HepG2 (cell line): ENCODE results near the gene ITPR1.

ENCODE experiments used
- CTCF ChIP-seq: sonication (generic); formaldehyde crosslinking; IDR thresholded peaks from 2 replicates; pipeline ENCODE4 v1.5.0; 2020; ENCODE audit warnings: mild to moderate bottlenecking, missing genetic modification reagents, moderate library complexity
- FIP1L1 ChIP-seq: fragments of 200-400 bp; formaldehyde crosslinking; IDR thresholded peaks from 2 replicates; pipeline ENCODE4 v1.6.1; 2018; ENCODE audit warnings: low read depth, mild to moderate bottlenecking, low read length, moderate library complexity, borderline replicate concordance; ENCODE audit not compliant: insufficient read depth
- MAFK ChIP-seq, 2 experiments: IDR thresholded peaks in 1 of 2; conservative IDR thresholded peaks in 1 of 2; 2 replicates each; pipeline ENCODE4 v1.6.1; 2011; ENCODE audit warnings: improper control_type of control experiment in 2 of 2, low read length in 2 of 2
- TAF1 ChIP-seq: sonication (generic); formaldehyde crosslinking; IDR thresholded peaks from 2 replicates; pipeline ENCODE4 v1.4.0; 2020; ENCODE audit warnings: missing genetic modification reagents
- YY1 ChIP-seq: IDR thresholded peaks from 2 replicates; pipeline ENCODE4 v1.6.1; 2011; ENCODE audit warnings: low read length, low read depth, moderate library complexity, mild to moderate bottlenecking; ENCODE audit not compliant: insufficient read depth, insufficient replicate concordance
- ZBTB40 ChIP-seq, 2 experiments: fragments of 450-650 bp in 1 of 2; sonication (generic) in 1 of 2; formaldehyde crosslinking in 1 of 2; IDR thresholded peaks; 2 replicates each; pipeline versions ENCODE4 v1.6.1 to v1.8.0; 2016 to 2022; ENCODE audit warnings: antibody characterized with exemption in 1 of 2, mild to moderate bottlenecking in 1 of 2, missing genetic modification reagents in 1 of 2
- ZFP36 ChIP-seq: fragments of 150-350 bp; IDR thresholded peaks from 2 replicates; pipeline ENCODE4 v1.6.1; 2018; ENCODE audit warnings: borderline replicate concordance, low read length, low read depth; ENCODE audit not compliant: partially characterized antibody
- ZKSCAN8 ChIP-seq: IDR thresholded peaks from 2 replicates; pipeline ENCODE4 v1.6.1; 2016; ENCODE audit warnings: borderline replicate concordance, missing genetic modification reagents, missing compliant biosample characterization
- TF ChIP-seq, protein P1 (sequence below): sonication (generic); formaldehyde crosslinking; IDR thresholded peaks from 2 replicates; pipeline ENCODE4 v1.8.1; 2023; ENCODE audit warnings: missing genetic modification reagents, inconsistent platforms, borderline replicate concordance
- TF ChIP-seq, protein P2 (sequence below): sonication (generic); formaldehyde crosslinking; IDR thresholded peaks from 2 replicates; pipeline ENCODE4 v1.8.1; 2023; ENCODE audit warnings: mild to moderate bottlenecking, missing genetic modification reagents
- TF ChIP-seq, protein P3 (sequence below): sonication (generic); formaldehyde crosslinking; IDR thresholded peaks from 2 replicates; pipeline ENCODE4 v1.4.0; 2020; ENCODE audit warnings: mild to moderate bottlenecking, missing genetic modification reagents

GRCh38 chr3:4707324-4707723 is 214.2 kb downstream of the ITPR1 start:
- TF ChIP-seq FIP1L1, result no peak
- TF ChIP-seq, protein P1, sequence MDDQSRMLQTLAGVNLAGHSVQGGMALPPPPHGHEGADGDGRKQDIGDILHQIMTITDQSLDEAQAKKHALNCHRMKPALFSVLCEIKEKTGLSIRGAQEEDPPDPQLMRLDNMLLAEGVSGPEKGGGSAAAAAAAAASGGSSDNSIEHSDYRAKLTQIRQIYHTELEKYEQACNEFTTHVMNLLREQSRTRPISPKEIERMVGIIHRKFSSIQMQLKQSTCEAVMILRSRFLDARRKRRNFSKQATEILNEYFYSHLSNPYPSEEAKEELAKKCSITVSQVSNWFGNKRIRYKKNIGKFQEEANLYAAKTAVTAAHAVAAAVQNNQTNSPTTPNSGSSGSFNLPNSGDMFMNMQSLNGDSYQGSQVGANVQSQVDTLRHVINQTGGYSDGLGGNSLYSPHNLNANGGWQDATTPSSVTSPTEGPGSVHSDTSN (CRISPR knock-in tag), result no peak
- no peak for TF ChIP-seq CTCF (CRISPR knock-in tag)
- no peak for TF ChIP-seq ZKSCAN8 (CRISPR knock-in tag)
- no peak for TF ChIP-seq TAF1 (CRISPR knock-in tag)
- no peak for TF ChIP-seq ZFP36
- TF ChIP-seq, protein P2, sequence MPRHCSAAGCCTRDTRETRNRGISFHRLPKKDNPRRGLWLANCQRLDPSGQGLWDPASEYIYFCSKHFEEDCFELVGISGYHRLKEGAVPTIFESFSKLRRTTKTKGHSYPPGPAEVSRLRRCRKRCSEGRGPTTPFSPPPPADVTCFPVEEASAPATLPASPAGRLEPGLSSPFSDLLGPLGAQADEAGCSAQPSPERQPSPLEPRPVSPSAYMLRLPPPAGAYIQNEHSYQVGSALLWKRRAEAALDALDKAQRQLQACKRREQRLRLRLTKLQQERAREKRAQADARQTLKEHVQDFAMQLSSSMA (CRISPR knock-in tag), result no peak
- TF ChIP-seq ZBTB40 (IDR thresholded peaks at IDR 0.05), result no peak
- TF ChIP-seq ZBTB40 (CRISPR knock-in tag; IDR thresholded peaks at IDR 0.05), result no peak
- TF ChIP-seq, protein P3, sequence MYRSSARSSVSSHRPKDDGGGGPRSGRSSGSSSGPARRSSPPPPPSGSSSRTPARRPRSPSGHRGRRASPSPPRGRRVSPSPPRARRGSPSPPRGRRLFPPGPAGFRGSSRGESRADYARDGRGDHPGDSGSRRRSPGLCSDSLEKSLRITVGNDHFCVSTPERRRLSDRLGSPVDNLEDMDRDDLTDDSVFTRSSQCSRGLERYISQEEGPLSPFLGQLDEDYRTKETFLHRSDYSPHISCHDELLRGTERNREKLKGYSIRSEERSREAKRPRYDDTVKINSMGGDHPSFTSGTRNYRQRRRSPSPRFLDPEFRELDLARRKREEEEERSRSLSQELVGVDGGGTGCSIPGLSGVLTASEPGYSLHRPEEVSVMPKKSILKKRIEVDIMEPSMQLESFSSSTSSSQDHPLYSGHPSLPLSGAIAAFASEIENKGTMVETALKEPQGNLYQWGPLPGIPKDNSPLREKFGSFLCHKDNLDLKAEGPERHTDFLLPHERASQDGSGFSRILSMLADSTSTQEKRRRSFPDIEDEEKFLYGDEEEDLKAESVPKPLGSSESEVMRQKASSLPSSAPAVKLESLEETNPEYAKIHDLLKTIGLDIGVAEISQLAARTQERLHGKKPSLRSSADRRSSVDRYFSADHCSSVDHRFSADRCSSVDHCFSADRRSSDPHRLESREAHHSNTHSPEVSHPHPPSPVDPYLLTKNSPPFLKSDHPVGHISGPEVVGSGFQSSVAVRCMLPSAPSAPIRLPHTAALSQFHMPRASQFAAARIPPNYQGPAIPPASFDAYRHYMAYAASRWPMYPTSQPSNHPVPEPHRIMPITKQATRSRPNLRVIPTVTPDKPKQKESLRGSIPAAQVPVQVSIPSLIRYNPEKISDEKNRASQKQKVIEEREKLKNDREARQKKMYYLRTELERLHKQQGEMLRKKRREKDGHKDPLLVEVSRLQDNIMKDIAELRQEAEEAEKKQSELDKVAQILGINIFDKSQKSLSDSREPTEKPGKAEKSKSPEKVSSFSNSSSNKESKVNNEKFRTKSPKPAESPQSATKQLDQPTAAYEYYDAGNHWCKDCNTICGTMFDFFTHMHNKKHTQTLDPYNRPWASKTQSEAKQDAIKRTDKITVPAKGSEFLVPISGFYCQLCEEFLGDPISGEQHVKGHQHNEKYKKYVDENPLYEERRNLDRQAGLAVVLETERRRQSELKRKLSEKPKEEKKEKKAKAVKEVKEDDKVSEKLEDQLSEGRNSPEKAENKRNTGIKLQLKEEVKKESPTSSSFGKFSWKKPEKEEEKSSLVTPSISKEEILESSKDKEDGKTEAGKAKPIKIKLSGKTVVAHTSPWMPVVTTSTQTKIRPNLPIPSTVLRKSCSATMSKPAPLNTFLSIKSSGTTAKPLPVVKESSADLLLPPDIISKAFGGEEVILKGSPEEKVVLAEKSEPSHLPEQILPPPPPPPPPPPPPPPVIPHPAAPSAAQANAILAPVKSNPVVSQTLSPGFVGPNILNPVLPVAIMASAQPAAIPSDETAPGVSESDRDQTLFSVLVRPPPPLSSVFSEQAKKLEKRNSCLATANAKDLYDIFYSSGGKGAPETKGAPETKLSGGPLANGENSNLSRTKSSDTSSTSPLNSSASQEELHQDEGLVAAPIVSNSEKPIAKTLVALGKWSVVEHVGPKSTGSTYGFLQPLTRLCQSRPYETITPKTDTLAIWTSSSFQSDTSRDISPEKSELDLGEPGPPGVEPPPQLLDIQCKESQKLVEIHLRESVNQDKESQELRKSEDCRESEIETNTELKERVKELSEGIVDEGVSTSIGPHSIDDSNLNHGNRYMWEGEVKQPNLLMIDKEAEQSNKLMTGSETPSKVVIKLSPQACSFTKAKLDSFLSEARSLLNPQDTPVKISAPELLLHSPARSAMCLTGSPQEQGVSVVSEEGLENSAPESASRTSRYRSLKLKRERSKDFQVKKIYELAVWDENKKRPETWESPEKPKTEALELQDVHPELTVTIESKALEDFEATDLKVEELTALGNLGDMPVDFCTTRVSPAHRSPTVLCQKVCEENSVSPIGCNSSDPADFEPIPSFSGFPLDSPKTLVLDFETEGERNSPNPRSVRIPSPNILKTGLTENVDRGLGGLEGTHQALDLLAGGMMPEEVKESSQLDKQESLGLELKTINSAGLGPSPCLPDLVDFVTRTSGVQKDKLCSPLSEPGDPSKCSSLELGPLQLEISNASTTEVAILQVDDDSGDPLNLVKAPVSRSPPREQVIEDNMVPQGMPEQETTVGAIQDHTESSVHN, result no peak
- TF ChIP-seq YY1, result no peak
- no peak for TF ChIP-seq MAFK (conservative IDR thresholded peaks at IDR 0.05 in 1 of 2, IDR thresholded peaks at IDR 0.05 in 1 of 2; ENCODE audit: low read length in 2 of 2)
